NCI-H2029 treated with DMSO at 0.1 percent for 48 hours (cell line): ENCODE data around the gene OPCML.

Experiments used
- DNase-seq: peaks from one replicate; lab custom pipeline; 2025; lab: John Stamatoyannopoulos, UW

The OPCML gene

DNA sequence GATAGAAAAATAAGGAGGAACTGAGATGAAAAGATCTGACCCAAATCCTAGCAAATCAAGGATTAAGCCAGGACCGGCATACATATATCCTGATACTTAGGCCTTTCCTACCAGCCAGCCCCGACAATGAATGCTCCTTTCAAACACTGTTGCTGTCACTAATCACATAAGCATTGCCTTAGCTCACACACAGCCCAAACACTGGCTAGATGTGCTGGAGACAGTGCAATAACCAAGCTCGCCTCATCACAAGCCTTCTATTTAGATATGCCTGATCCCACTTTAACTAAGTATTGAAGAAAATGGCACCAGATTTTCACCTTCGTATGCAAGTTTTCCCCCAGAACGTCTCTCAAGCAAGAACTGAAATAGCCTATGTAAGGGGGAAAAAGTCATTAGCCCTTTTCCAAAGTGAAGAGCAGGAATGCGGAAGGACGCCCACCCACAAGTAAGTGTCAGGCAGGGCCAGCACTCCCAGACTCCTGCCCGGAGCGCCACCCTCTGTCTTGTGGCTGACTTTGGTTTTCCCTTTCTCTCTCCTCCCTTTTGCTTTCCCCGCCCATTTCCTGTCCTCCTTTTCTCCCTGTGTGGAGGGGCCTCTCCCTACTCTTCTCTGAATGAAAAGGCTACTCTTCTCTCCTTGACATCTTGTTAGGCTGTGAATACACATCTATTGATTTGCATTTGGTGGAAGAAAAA lies 8.9 kb upstream of the OPCML start:
- no peak for DNase-seq

DNA sequence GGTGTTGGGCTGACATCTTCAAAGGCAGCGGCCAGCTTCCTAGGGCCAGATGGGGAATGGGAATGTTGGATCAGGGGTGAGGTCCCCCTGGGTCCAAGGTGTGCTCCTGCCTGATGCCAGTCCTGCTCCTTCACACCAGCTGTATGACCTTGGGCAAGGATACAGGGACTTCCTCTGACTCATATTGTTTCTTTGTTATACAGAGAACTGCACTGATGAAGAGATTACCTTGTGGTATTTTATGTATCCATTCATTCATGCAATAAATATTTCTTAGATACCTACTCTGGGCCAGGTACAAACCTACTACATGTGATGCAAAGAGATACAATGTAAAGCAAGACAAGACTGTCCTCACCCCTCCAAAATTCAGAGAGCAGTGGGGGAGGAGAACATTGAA lies 3.9 kb upstream of the OPCML start:
- no peak for DNase-seq

DNA sequence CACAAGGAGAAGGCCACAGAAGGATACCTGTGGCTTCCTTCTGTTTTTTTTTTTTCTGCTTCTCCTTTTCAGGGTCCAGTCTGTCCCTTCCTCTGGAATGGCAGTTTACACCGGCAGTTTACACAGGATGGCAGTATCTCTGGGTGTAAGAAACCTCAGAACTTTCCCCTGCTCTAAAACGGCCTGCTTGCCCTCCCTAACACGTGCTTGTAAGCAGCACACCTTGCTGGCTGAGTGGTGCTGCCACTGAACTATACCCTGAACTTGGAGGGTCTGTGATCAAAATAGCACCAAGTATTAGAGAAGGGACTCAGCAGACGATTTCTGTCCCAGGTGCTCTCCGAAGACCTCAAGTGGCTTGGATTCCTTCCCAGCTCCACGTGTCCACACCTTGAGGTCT lies 904 bp upstream of the OPCML start:
- DNase-seq: no peak

DNA sequence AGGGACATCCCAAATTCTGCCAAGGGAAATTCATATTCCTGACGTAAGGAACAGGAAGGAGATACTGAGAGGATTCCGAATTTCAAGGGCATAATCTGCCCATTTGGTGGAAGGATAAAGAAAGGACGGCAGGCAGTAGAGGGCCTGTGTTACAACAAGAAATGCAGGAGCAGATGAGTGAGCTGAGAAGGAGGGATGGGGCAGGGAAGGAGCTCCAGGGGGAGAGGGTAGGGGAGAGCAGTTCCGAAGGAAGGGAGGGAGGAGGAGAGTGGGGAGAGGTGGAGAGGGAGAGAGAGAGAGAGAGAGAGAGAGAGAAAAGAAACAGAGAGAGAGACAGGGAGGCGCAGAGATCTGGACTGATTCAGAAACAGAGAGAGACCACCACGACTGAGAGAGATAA lies 843 bp downstream of the OPCML start:
- no peak for DNase-seq

DNA sequence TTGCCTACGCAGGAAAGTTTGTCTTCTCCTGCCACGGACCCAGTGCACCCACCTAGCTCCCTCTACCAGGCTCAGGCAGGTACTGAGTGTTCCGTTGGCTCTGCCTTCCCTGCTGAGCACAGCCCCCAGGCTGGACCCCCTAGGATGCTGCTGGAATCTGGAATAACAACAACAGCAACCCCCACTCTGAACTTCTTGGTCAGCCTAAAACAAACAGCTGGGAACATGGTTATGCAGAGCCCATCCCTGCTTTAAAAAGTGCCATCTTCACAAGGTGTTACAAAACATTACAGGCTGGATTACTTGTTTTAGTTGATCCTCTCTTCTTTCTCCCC lies 1.8 kb downstream of the OPCML start:
- no peak for DNase-seq

DNA sequence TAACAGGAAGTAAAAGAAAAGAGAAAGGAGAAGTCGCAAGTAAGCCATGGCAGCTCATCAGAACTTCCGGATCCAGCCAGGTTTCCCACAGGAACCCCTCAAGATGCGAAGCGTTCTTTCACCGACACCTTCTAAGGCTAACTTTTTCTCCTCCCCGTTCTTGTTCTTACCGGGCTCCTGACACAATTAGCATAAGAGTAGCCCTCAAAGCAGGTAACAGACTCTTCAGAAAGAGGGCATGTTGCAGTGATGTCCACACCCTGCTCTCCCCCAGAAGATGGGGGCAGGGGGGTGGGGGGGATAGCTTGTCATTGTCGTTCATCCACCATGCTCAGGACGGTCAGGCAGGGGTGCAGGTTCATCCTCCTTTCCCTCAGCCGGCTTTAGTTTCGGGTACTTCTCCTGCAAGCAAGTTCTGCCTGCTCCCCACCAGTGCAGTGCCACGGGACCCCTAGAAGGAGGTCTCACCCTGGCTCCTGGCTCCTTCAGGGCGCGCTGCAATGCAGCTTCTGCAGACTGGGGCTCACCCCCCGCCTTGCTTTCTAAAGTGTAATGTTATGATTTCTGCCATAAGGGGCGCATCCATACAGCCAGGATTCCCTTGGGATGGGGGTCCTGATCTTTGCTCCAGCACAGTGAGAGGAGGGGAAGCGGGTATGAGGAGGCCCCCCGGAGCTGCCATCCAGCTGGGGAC lies 2.3 kb downstream of the OPCML start:
- no peak for DNase-seq

DNA sequence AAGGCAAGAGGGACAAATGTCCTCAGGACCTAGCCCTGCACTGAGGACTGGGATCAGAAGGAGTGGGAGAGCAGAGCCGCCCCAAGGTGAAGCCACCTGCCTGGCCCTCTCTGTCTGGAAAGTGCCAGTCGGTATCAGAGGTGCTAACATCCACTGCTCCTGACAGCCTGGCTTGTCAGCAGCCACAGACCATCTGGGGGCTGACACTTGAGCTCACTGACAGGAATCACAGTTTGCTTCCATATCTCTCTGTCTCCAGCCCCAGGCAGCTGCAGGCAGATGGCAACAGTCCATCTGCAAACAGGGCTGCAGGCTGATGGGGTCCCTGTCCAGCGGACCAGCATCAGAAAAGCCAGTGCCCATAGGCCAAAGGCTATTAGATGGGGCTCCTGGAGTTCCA lies 5.5 kb downstream of the OPCML start:
- no peak for DNase-seq

DNA sequence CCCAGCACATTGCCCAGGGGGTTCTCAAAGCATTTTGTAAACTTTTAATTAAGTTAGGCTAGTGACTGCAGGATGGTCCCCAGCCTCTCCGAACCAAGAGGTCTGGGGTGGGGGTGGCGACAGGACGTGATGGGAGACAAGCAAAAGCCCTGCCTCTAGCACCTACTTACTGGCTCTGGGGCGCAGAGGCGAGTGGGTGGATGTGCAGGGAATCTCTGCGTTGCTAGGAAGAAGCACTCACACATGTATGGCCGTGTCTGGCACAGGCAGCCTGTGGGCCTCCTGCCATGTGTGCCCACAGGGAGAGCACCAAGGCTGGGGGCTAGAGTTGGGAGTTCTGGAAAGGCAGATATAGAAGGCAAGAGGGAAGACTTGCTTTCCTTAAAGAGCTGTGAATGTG lies 6.3 kb downstream of the OPCML start:
- DNase-seq: no peak

DNA sequence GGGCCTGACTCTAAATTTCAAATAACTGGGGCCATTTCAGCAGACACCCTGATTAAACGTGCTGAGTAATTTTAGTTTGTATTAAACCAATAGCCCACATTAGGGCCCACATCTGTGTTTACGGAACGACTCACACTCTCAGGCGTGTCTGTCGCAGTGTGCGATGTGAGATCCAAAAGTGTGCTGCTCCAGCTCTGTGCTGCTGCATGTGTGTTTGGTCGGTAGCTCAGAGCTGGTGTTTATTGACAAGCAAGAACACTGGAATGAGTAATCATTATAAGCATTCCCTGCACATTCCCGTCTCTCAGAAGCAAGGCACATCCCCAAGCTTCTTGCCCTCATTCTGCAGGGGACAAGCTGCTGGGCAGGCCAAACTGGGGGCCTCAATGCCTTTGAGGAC lies 7.8 kb downstream of the OPCML start:
- no peak for DNase-seq

DNA sequence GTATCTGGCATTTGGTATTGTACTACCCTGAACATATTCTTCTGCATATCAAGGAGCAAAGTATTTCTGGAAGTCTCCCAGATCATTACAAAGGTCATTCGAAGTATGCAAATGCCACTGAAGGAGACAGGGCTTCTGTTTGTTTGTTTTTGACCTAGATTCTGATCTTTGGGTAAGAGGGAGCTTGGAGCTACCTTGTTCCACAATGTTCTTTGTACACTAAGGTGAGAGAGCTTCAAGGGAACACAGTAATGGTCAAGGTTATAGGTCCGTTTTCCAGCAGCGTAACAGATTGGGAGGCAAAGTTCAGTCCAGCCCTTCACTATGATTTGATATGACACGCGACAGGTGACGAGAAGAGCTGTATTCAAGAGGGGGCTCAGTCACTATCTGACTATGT lies 10.0 kb downstream of the OPCML start:
- no peak for DNase-seq

DNA sequence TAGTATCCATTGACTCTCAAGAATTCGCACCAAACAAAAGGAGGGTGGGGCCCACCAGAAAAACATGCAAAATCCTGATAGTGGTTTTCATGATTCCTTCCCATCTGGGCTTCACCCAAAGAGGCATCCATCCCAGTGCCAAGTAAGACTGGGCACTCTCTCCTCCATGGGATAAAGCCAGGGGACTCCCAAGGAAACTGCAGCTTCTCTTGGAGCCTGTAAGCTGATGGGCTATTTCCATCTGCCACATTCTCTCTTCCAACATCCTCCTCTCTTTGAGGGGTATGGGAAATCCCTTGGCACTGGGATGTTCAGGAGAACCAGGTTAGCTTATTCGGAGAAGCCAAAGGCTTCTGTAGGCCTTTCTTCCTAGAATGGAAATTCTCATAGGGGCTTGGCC lies 10.8 kb downstream of the OPCML start:
- no peak for DNase-seq

DNA sequence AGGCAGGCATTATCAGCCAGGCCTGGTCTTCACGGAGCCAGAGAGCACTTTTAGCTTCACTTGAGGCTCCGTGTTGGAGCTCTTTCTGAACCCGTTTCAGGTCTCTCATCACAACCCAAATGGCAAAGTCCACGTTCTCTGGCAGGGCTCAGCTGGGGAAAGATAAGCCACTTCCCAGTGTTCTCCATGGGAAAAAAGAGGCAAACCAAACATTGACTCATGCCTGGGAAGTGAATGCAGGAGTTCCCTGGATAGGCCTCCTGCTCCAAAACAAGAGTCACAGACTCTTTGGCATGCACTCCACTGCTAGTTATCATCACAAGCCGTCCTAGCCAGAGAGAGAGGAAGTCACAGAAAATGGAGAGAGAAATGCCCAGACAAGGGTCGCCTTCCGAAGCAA lies 11.6 kb downstream of the OPCML start:
- no peak for DNase-seq

DNA sequence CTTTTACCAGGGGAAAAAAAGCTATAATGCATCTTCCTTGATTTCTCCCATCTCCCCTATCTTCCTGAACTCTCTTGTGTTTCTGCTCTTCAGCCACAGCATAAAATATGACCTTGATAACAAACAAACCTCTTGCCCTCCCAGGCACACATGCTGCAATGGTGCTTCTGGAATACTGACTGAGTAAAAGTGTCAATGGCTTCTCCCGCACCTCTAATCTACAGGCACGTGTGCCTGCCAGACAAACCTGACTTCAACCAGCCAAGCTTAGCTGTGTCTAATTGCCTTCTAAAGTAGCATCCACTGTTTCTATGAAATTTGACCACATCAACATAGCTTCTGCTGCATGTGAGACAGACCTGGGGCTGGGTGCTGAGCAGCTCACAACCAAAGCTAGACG lies 12.7 kb downstream of the OPCML start:
- no peak for DNase-seq

DNA sequence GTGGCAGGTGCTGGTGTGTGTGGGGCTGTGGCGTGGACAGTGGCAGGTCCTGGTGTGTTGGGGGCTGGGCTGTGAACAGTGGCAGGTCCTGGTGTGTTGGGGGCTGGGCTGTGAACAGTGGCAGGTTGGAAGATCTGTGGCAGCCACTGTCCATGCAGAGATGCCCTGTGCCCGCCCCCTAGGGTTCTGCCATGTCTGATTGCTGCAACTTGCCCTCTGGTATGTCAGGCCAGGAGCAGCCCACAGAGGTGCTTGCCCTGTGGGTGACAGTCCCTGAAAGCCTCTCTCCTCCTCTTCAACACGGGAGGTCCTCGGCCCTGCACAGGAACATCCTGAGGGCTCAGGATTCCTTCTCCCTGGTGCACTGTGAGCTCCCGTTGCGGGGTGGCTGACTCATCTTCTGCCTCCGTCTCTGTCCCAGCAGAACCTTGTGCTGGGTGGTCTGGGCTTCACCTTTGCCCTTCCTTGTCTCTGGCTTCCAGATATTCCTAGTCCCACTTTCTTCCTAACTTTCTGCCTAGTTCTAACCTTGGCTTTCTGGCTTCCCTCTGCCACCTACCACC lies 13.5 kb downstream of the OPCML start:
- no peak for DNase-seq

DNA sequence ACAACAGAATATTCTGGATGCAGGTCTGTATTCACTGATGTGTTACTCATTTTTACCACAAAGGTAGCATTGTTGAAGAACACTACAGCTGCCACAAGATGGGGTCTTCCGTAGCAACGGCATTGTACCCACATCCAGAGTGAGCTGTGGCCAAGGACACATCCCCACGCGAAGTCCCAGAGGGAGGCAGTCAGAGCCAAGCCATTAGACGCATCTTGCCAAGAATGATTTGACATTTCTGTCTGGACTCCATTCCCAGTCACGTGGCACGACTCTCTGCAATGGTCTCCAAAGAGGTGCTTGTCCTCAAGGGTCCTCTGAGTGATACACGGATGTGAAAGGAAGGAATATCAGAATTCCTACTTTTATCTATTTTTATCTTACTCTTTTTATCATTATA lies 15.5 kb downstream of the OPCML start:
- DNase-seq: no peak

DNA sequence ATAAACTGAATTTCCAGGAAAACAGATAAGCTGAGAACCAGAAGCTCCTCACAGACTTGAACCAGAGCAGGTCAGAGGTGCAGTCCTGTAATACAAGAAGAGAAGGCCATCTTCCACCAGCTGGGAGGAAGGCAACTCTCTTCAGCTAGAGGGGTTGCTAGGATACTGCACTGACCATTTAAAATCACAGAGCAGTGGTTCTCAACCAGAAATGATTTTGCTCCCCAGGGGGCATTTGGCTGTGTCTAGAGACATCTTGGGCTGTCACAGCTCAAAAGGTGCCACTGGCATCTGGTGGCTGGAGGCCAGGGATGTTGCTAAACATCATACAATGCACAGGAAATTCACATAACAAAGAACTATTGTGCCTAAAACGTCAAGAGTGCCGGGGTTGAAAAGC lies 17.2 kb downstream of the OPCML start:
- DNase-seq: no peak

DNA sequence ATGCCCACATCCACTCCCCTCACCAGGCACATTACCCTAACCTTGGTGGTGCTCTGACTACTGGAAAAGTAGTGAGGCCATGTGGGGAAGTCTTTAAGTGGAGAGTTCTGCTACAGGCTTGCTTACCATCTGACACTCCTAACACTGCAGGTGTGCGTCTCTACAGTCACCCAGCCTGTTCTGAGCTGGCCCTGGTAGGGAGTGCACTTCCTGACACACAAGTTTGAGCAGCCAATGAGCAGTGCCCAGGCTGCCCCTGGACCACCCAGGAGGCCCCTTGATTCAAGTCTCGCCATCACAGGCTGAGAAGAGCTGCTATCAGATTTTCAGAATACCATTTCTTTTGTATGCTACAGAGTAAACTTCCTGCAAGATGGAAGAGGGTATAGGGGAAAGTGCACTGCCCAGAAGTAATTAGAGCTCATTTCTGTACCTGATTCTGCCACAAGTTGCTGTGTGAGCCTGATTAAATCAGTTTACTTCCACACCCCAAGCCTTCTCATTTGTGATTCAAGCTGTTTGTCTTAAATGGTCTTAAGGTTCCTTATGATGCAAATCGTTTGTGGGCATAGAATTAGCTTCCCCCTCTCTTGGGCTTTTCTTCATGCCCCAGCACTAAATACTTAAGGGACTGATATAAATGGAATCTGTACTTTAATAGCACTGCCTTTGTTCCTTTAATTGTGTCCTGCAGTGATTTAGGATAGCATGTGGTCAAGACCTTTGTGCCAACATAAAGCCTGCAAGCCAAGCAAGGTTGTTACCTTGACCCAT lies 22.2 kb downstream of the OPCML start:
- no peak for DNase-seq

DNA sequence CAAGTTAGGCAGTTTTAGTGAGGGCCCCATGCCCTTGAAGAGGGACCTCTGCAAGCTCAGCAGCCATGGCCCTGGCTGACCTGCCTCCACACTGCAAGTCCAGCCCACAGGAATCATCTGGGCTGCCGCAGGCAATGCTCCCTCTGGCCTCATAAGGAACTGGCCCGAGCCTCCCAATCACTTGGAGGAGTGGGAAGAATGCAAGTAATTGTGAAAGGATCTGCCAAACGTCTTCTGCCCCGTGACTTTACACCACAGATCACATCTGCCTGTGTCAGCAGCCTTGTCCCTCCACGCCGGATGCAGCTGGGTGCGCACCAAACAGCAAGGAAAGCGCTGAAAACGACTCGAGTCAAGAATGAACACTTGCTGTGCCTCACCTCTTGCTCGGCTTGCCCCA lies 23.8 kb downstream of the OPCML start:
- no peak for DNase-seq

DNA sequence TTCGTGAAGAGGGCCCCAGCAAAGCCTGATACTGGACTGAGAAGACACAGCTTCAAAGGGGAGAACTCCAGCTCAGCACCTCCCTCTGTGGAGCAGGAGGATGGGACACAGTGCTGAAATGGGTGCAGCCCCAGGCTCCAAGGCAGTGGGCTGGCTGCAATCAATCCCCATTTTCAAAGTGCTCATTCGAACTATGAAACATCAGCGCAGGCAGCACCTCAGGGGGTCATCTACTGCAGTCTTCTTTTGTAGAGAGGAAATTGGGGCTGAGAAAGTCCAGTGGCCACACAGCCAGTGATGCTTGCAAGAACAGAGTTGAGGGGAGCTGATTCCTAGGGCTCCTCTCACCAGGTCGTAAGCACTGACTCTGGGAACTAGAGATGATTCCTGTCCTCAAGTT lies 25.1 kb downstream of the OPCML start:
- DNase-seq: no peak

DNA sequence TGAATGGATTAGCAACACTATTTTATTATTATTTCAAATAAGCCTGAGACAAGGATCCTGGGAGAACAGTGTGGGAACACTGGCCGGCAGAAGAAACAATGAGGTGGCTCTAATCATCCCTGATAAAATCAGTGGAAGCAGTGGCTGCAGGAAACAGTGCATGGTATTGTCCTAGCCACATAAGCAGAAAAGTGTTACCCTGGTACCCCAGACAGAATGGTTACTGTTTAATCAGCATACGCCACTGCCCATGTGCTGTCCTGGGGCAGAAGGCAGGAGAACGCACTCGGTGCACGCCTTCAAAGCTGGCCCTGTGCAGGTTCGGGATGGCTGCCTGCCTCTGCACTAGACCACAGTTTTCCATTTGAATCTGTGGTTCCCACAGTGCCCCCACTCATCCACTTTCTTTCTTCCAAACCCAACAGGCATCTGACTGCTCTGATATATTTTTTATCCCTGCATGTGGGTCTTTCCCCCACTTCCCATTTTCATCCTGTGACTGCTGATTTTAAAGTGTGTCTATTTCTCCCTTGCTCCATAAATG lies 25.7 kb downstream of the OPCML start:
- no peak for DNase-seq

DNA sequence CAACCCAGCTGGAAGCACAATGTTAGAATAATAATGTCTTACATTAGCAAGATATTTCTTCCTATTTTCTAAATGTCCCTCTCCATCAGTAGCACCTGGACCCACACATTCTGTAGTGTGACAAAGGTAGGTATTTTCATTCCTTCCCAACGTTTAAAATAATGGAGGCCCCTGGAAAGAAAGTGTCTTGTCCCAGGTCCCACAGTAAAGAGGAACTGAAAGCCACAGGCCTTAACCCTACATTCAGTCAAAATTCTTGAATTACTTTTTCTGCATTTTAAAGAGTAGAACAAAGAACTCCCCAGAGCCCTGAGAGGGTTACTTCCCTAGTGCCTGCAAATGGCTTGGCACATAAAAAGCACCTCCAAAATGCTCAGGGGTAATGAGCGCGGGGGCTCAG lies 26.3 kb downstream of the OPCML start:
- DNase-seq: no peak

DNA sequence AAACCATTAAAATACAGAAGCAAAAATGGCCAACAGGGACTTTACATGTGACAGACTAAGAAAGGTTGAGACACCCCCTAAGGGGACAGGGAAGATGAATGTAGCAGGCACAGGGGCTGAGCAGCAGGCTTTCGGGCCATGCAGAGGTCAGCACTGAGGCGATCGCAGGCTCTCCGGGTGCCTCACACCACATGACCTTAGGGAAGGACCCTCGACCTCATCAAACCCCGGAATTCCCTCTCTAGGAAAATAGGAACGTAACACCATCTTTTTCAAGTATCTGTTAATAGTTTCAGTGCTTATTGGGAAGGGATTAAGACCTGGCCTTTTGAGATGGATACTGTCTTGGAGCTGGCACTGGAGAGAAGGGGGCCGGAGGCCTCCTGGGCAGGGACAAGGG lies 27.4 kb downstream of the OPCML start:
- DNase-seq: no peak

DNA sequence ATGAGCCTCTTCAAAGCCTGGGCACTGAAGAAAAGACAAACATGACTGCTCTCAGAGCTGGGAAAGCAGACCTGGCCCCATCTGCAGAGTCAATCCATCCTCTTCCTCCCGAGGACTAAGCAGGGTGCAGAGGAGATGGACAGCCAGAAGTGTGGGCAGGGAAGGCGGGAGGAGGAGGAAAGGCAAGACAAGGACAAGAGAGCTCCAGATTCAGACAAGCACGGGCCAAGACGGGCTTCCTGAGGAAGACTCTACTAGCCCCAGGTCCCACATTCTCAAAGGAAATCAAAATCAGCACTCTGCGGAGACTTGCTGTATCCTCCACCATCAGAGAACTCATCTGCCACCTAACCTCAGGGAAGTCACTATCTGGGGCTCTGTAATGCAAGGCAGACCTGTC lies 28.5 kb downstream of the OPCML start:
- no peak for DNase-seq
